GM21423 (cell line): Measurements from ENCODE around the gene TP73.

ENCODE experiments used
- ATAC-seq: cut with Tn5 transposase; IDR thresholded peaks from one replicate; pipeline ENCODE4 v1.9.1; 2021; ENCODE audit warnings: mild to moderate bottlenecking, moderate library complexity; ENCODE audit not compliant: unreplicated experiment

TP73 gene

GRCh38 chr1:3759164-3759563 lies 106.8 kb downstream of the TP73 start:
- ATAC-seq = no peak

- ATAC-seq = no peak
Observed at GRCh38 chr1:3759796-3760195, 107.5 kb downstream of the TP73 start.

- no peak for ATAC-seq
Observed at GRCh38 chr1:3761296-3762010, 109.1 kb downstream of the TP73 start.

GRCh38 chr1:3762151-3762872 lies 110.0 kb downstream of the TP73 start:
- no peak for ATAC-seq

- no peak for ATAC-seq
Observed at GRCh38 chr1:3762873-3763228, 110.5 kb downstream of the TP73 start.

- ATAC-seq = no peak
Observed at GRCh38 chr1:3763351-3764125, 111.2 kb downstream of the TP73 start.

GRCh38 chr1:3767328-3767925 lies 115.1 kb downstream of the TP73 start:
- ATAC-seq = no peak

GRCh38 chr1:3768811-3769390 lies 116.6 kb downstream of the TP73 start:
- no peak for ATAC-seq

- ATAC-seq = no peak
Observed at GRCh38 chr1:3770047-3770765, 117.9 kb downstream of the TP73 start.

- no peak for ATAC-seq
Observed at GRCh38 chr1:3771108-3772026, 119.1 kb downstream of the TP73 start.

GRCh38 chr1:3772027-3772714 lies 119.9 kb downstream of the TP73 start:
- ATAC-seq = peak; percentile 72

GRCh38 chr1:3772715-3773571 lies 120.6 kb downstream of the TP73 start, which contains the start of gene SMIM1:
Gene SMIM1, plus strand, starts transcription at chr1:3772749. Its CDS starts 2,625 bp downstream, at chr1:3775374.
- peak; percentile 21 for ATAC-seq

- ATAC-seq = no peak
Observed at GRCh38 chr1:3773572-3774275, 121.4 kb downstream of the TP73 start.

- no peak for ATAC-seq
Observed at GRCh38 chr1:3774276-3774945, 122.1 kb downstream of the TP73 start.

GRCh38 chr1:3774946-3775489 lies 122.7 kb downstream of the TP73 start:
- no peak for ATAC-seq
